Activated T-cell treated with anti-CD3 and anti-CD28 coated beads, Interleukin-2, amount 50 U/mL, for 72 hours (primary cell): Measurements from ENCODE around the gene TCF20. TPM values are rescaled to one million over a fixed set of nuclear protein-coding genes. Genes with fewer than 3 reads are reported as not detected.

ENCODE experiments used
- ATAC-seq, 2 donors: fragments of 150-1000 bp; cut with Tn5 transposase; replicated peaks in 1 of 2; 2 replicates each; pipeline ENCODE4 v1.10.0; 2021; ENCODE audit warnings: moderate library complexity in 2 of 2, mild to moderate bottlenecking in 1 of 2
- DNase-seq, 2 donors: peaks; one replicate each; pipeline ENCODE4 v3.0.0; 2021 to 2022; ENCODE audit warnings: mixed read lengths in 1 of 2
- H3K27ac Mint-ChIP-seq: one replicate; pipeline ENCODE4 v1.8.0; 2022; ENCODE audit warnings: mild to moderate bottlenecking, moderate library complexity, mixed read lengths
- H3K27me3 Mint-ChIP-seq: one replicate; pipeline ENCODE4 v1.8.0; 2022; ENCODE audit warnings: low read depth, mixed read lengths
- H3K36me3 Mint-ChIP-seq, 2 donors: one replicate each; pipeline ENCODE4 v1.8.0; 2022; ENCODE audit warnings: mixed read lengths in 2 of 2, mild to moderate bottlenecking in 1 of 2; ENCODE audit not compliant: insufficient read depth in 2 of 2
- H3K4me1 Mint-ChIP-seq: one replicate; pipeline ENCODE4 v1.8.0; 2022; ENCODE audit warnings: low read depth, mixed read lengths
- H3K4me3 Mint-ChIP-seq, 2 donors: one replicate each; pipeline ENCODE4 v1.8.0; 2022; ENCODE audit warnings: mild to moderate bottlenecking in 2 of 2, mixed read lengths in 2 of 2, moderate library complexity in 2 of 2
- H3K9me3 Mint-ChIP-seq, 2 donors: one replicate each; pipeline ENCODE4 v1.8.0; 2022; ENCODE audit warnings: mixed read lengths in 2 of 2
- total RNA-seq, 2 donors: library from RNA; stranded (reverse); gene quantifications; one replicate each; pipeline ENCODE4 v1.2.3, GENCODE V29; 2022

TCF20 gene
- total RNA-seq, 2 donors from 2014 or later = 64.0 to 82.8 TPM

DNA sequence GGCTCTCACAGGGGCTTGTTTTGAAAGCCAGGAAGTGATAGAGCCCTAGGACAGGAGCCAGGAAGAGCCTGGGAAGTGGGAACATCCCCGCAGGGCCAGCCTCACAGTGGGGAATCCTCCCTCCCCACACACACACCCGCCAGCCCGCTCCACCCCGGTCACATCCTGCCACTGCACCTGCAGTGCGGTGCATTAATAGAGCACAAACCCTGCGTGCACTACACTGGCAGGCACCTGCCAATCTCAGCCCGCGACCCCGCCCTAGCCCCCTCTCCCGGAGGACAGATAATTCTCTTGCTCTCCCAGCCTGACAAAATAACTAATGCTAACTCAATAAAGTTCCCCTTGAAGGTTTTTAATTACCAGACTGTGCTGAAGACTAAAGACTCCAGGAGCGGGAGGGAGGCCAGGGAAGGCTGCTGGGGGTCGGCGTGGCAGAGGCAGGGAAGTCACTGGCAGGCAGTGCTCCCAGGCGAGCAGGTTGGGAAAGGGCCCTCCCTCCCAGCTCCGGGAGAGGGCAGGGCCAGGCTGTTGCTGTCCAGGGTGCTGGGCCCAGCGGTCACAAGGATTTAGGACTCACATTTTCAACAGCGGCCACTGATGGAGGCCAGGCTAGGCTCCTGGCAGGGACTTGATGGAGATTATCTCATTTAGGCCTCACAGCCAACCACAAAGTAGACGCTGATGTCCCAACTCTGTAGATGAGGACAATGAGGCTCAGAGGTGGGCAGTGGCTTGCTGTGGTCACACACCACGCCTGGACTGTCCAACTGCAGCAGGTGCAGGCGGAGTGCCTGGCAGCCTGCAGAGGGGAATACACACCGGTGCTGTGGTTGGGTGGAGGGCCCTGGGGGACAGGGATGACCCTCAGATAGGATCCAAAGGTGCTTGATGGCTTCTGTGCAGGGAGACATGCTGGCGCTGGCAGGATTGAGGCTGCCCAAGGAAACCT lies 23.9 kb upstream of the TCF20 start:
- Mint-ChIP-seq H3K27me3 (no peaks in the 10 kb centered on the region), H3K36me3 (no peaks in the 10 kb centered on the region), H3K4me3 (no peak overlapping the region), H3K4me1 (peaks cover 34% of the 10 kb centered on the region), H3K27ac (no peak overlapping the region), H3K9me3 (no peaks in the 10 kb centered on the region)
- DNase-seq (no peak), ATAC-seq (no peak)

DNA sequence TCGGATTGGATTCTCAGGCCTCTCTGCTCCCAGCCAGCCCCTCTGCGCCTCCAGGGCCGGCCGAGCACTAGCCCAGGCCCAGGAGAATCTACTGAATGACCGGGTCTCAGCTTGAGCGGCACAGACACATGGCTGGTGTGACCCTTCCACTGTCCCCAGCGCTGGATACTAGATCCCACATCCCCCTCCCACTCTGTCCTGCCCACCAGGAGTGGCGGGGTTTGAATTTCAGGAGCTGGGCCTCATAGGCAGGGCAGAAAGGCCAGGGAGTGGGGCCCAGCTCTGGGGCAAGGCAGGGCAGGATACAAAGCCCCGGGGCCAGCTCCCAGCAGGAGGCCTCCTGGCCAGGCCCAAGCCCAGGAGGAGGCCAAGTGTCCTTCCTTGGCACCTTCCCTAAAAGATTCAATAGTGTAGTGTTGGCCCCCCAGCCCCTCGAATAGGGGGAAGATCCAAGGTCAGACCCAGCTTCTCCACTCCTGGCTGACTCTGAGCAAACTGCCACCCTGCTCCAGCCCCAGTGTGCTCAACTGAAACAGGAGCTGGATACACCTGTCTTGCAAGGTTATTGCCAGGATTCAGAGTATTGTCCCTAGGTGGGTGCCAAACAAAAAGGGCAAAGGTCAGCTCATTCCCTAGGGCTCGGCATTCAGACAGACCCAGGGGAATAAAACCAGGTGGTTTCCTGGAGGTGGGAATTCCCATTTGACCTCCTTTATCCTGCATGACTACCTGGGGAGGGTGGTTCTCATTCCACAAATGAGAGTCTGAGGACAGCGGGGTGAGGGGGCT lies 22.5 kb upstream of the TCF20 start:
- H3K27ac Mint-ChIP-seq = no peak overlapping the region
- no peak overlapping the region for H3K4me3 Mint-ChIP-seq
- H3K27me3 Mint-ChIP-seq = no peaks in the 10 kb centered on the region
- H3K36me3 Mint-ChIP-seq = no peaks in the 10 kb centered on the region
- DNase-seq (no peak), ATAC-seq (no peak)
- H3K4me1 Mint-ChIP-seq = peaks cover 31% of the 10 kb centered on the region
- H3K9me3 Mint-ChIP-seq = no peaks in the 10 kb centered on the region

GRCh38 chr22:42291287-42291686 lies 20.8 kb upstream of the TCF20 start:
- no peak overlapping the region for H3K27ac Mint-ChIP-seq

DNA sequence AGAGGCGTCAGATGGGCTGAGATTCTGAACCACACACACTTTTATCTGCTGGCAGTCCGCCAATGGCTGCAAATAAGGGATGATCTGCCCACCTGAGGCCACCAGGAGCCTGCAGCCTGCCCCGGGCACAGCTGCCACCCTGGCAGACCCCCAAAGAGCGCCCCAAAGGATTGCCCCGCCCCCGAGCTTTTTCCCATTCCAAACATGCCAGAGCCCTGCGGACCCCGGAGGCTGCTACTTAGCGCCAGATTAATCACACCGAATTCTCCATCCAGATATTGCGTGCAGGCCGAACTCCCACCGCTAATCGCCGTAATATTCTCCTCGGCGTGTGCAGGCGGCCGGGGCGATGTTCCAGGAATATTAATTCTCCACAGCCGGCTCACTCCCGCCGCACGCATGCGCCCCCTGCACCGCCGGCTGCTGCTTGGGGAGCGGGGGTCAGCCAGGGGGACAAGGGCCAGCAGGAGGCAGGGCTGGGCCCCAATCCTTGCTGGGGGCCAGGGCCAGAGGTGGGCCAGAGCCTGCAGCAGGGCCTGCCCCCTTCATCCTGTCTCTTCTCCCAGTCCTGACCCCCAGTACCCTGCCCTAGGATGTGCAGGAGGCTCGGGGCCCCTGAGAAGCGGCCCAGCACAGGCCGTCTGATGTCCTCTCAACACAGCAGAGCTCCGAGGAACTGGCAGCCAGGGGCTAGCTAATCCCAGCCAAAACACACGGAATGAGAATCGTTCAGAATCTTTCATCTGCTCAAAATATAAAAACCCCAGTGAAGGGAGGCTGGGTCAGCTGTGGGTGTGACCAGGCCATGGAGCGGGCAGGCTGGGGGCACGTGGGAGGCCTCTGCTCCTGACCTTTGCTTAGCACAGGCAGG lies 19.5 kb upstream of the TCF20 start:
- ATAC-seq (no peak), DNase-seq (no peak)
- Mint-ChIP-seq H3K4me3 (no peak overlapping the region), H3K4me1 (peaks cover 40% of the 10 kb centered on the region), H3K27me3 (no peaks in the 10 kb centered on the region), H3K9me3 (no peaks in the 10 kb centered on the region), H3K27ac (no peak overlapping the region), H3K36me3 (no peaks in the 10 kb centered on the region)

More at GRCh38 chr22:42291287-42291686, 20.8 kb upstream of the TCF20 start:
- H3K27me3 Mint-ChIP-seq = no peaks in the 10 kb centered on the region
- no peak for DNase-seq
- no peak for ATAC-seq
- H3K4me1 Mint-ChIP-seq = peaks cover 34% of the 10 kb centered on the region
- H3K36me3 Mint-ChIP-seq = no peaks in the 10 kb centered on the region
- H3K4me3 Mint-ChIP-seq = no peak overlapping the region
- H3K9me3 Mint-ChIP-seq = no peaks in the 10 kb centered on the region

DNA sequence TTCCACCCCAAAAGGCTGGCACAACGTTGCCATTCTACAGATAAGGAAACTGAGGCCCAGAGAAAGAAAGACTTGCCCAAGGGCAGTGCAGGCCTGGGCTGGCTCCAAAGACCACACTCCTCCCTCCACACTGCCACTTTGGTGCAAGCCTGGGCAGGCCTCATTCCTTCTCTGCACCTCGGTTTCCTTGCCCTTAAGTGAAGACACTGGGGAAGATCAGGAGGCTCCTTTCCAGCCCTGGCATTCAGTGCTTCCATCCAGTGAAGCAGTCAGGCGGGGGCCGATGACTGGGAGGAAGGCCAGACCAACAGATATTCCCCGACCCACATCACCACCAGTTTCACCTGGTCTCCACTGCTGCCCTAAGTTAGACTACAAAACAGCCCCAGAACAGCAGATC lies 18.3 kb upstream of the TCF20 start:
- no peaks in the 10 kb centered on the region for H3K9me3 Mint-ChIP-seq
- H3K4me3 Mint-ChIP-seq = no peak overlapping the region
- no peak overlapping the region for H3K27ac Mint-ChIP-seq
- ATAC-seq (no peak), DNase-seq (no peak)
- no peaks in the 10 kb centered on the region for H3K36me3 Mint-ChIP-seq
- H3K4me1 Mint-ChIP-seq = peaks cover 36% of the 10 kb centered on the region
- no peaks in the 10 kb centered on the region for H3K27me3 Mint-ChIP-seq

GRCh38 chr22:42287174-42287890 lies 16.9 kb upstream of the TCF20 start:
- Mint-ChIP-seq H3K4me3 (no peak overlapping the region), H3K27me3 (no peaks in the 10 kb centered on the region), H3K9me3 (no peaks in the 10 kb centered on the region), H3K36me3 (no peaks in the 10 kb centered on the region), H3K4me1 (peaks cover 37% of the 10 kb centered on the region), H3K27ac (no peak overlapping the region)
- ATAC-seq = no peak
- DNase-seq = no peak

GRCh38 chr22:42286205-42286604 lies 15.8 kb upstream of the TCF20 start:
- H3K27me3 Mint-ChIP-seq = no peaks in the 10 kb centered on the region
- no peaks in the 10 kb centered on the region for H3K9me3 Mint-ChIP-seq
- DNase-seq (no peak), ATAC-seq (peak; percentile 30 to 65)
- H3K27ac Mint-ChIP-seq = no peak overlapping the region
- no peaks in the 10 kb centered on the region for H3K36me3 Mint-ChIP-seq
- H3K4me1 Mint-ChIP-seq = peaks cover 37% of the 10 kb centered on the region
- peak overlapping the region in 1 of 2 donors; percentile 8 for H3K4me3 Mint-ChIP-seq

GRCh38 chr22:42285604-42286003 lies 15.2 kb upstream of the TCF20 start:
- no peak for ATAC-seq
- Mint-ChIP-seq H3K27me3 (no peaks in the 10 kb centered on the region), H3K36me3 (no peaks in the 10 kb centered on the region), H3K4me3 (no peak overlapping the region), H3K4me1 (peaks cover 37% of the 10 kb centered on the region), H3K27ac (no peak overlapping the region), H3K9me3 (no peaks in the 10 kb centered on the region)
- DNase-seq = no peak

DNA sequence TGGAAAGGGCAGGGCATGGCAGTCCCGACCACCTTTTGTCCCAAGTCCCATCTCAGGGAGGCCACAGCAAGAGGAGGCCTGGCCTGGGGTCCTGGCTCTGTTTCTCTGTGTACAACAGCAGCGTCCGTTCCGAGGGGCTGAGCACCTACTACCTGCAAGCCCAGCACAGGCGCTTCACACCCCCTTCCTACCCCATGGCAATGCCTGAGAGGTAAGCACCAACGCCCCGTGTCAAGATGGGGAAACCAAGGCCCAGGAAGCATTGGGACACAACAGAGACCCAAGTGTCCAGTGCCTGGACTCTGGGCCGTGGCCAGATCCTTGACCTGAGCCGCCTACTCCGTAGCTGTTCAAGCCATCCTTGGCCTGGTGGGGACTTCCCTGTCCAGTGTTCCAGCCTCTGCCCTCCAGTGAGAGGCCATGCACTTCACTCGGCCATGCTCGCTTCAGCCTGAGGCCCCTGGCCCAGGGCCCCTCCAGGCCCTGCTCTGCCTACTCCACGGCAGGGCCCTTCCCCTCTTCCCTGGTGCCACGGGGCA lies 14.3 kb upstream of the TCF20 start:
- Mint-ChIP-seq H3K36me3 (no peaks in the 10 kb centered on the region), H3K27me3 (no peaks in the 10 kb centered on the region), H3K9me3 (no peaks in the 10 kb centered on the region), H3K4me1 (peaks cover 37% of the 10 kb centered on the region), H3K4me3 (peak overlapping the region in 1 of 2 donors; percentile 37), H3K27ac (no peak overlapping the region)
- DNase-seq (no peak), ATAC-seq (no peak)

DNA sequence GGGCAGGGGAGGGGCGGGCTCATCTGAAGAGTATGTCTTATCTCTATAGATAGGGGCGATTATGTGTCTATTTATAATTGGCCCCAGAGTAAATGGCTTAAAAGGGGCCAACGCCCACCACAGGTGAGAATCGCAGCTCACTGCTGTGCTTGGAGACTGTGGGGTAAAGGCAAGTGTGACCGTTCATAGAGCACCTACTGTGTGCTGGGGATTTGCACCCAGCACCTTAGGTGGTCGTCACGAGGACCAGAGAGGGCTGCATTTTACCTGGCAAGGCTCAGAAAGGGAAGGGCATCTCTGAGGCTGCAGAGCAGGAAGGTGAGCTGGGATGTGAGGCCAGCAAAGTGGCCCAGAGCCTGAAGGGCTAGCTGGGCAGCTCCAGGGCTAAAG lies 13.7 kb upstream of the TCF20 start:
- Mint-ChIP-seq H3K27ac (no peak overlapping the region), H3K9me3 (no peaks in the 10 kb centered on the region), H3K27me3 (no peaks in the 10 kb centered on the region), H3K36me3 (no peaks in the 10 kb centered on the region), H3K4me3 (peak overlapping the region; percentile 66 to 78), H3K4me1 (peaks cover 37% of the 10 kb centered on the region)
- ATAC-seq (no peak), DNase-seq (no peak)

DNA sequence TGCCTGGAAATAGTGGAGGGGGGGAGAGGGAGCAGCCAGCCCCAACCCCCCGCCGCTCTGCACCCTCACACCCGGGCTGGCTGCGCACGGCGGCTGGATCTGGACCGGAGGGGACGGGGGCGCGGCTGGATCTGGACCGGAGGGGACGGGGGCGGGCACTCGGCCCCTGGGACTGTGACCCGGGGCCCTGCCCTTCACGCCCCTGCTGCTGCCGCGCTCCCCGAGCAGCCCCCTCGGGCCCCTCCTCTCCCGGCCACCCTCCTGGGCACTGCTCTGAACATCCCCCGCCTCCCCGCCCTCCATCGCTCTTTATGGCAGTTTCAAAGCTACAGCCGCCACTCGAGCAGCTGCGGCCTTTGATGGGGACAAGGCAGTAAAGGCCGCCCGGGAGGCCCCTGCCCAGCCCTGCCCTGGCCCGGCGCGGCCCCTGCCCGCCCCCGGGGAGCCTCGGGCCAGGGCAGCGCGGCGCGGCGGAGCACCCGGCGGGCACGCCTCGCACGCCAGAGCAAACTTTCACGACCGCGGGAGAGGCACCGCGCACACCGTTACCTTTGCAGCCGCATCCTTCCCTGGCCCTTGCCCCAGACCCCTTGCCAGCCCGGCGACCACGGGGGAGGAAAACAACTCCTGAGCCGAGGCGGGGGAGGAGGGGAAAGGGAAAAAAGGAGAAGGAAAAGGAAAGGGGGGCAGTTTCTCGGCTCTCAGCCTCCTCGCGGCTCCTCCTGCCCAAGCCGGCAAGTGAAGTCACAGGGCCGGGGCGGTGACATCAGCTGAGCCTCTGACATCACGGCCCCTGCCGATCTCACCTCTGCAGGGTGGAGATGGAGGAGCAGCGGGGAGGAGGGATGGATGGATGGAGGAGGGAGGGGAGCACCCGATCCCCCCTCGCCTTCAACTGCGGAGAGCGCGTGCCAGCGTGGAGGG lies 13.1 kb upstream of the TCF20 start:
- Mint-ChIP-seq H3K4me1 (peaks cover 37% of the 10 kb centered on the region), H3K9me3 (no peaks in the 10 kb centered on the region), H3K27me3 (no peaks in the 10 kb centered on the region), H3K27ac (no peak overlapping the region), H3K4me3 (peak overlapping the region; percentile 66 to 78), H3K36me3 (no peaks in the 10 kb centered on the region)
- peak; percentile 66 to 74 for ATAC-seq
- DNase-seq = peak; percentile 31 to 47
